ENCODE measurements around the gene VSIG2.

Gene VSIG2

GRCh38 chr11:124800226-124800929 lies 48.3 kb upstream of the VSIG2 start, which contains the start of gene MSANTD2 (continued):
- 0 out of 2 replicates have a peak, but pooled peaks have one; percentile 44 for TF ChIP-seq KLF10 (tag by site-specific recombination; IDR thresholded peaks at IDR 0.05)
- TF ChIP-seq SP7 (tag by site-specific recombination; IDR thresholded peaks at IDR 0.05): peak; percentile 64
- peak; percentile 54; the same call in 1 of the 2 replicates for TF ChIP-seq ZNF629 (tag by site-specific recombination; IDR thresholded peaks at IDR 0.05)
- TF ChIP-seq ZNF623 (tag by site-specific recombination; IDR thresholded peaks at IDR 0.05): no peak
- TF ChIP-seq ZXDB (tag by site-specific recombination; IDR thresholded peaks at IDR 0.05): peak; percentile 89
- TF ChIP-seq PBX3 (CRISPR knock-in tag; IDR thresholded peaks at IDR 0.05): peak; percentile 88
- TF ChIP-seq ZNF280C (tag by site-specific recombination; IDR thresholded peaks at IDR 0.05): no peak
- TF ChIP-seq ZNF501 (tag by site-specific recombination; IDR thresholded peaks at IDR 0.05): peak; percentile 53; the same call in 1 of the 2 replicates
- TF ChIP-seq ZSCAN5A (tag by site-specific recombination; IDR thresholded peaks at IDR 0.05): peak; percentile 71; the same call in 1 of the 2 replicates
- TF ChIP-seq MYNN (tag by site-specific recombination; IDR thresholded peaks at IDR 0.05; ENCODE audit: borderline replicate concordance): no peak
- TF ChIP-seq ZIC2 (tag by site-specific recombination; IDR thresholded peaks at IDR 0.05): 0 out of 2 replicates have a peak, but pooled peaks have one; percentile 24
- no peak for TF ChIP-seq ZNF132 (tag by site-specific recombination; IDR thresholded peaks at IDR 0.05; ENCODE audit: borderline replicate concordance)
- TF ChIP-seq ZNF366 (tag by site-specific recombination; conservative IDR thresholded peaks at IDR 0.05): peak; percentile 51; the same call in 1 of the 2 replicates
- no peak for TF ChIP-seq ZNF549 (tag by site-specific recombination; IDR thresholded peaks at IDR 0.05)
- peak; percentile 41; the same call in 1 of the 2 replicates for TF ChIP-seq HIC1 (tag by site-specific recombination; IDR thresholded peaks at IDR 0.05)
- no peak for TF ChIP-seq ZNF26 (tag by site-specific recombination; IDR thresholded peaks at IDR 0.05)
- no peak for TF ChIP-seq ZNF391 (tag by site-specific recombination; IDR thresholded peaks at IDR 0.05; ENCODE audit: borderline replicate concordance, low read depth)
- TF ChIP-seq GFI1B (tag by site-specific recombination; IDR thresholded peaks at IDR 0.05): peak; percentile 91
- no peak for TF ChIP-seq ZNF670 (tag by site-specific recombination; IDR thresholded peaks at IDR 0.05; ENCODE audit: low read depth)
- TF ChIP-seq ATF2 (tag by site-specific recombination; IDR thresholded peaks at IDR 0.05; ENCODE audit: low read depth): no peak
- no peak for TF ChIP-seq ZNF548 (tag by site-specific recombination; IDR thresholded peaks at IDR 0.05)
